Omental fat pad (tissue), 4 donors: ENCODE data around the gene MIS12. TPM values are rescaled to one million over a fixed set of nuclear protein-coding genes. Genes with fewer than 3 reads are reported as not detected.

Source experiments
- ATAC-seq: fragments of 150-250 bp; one replicate; pipeline ENCODE4 v1.9.1; 2016; ENCODE audit warnings: mild to moderate bottlenecking, moderate library complexity; ENCODE audit not compliant: low FRiP score
- DNase-seq: peaks from one replicate; pipeline ENCODE4 v3.0.0-alpha.2; 2019; ENCODE audit warnings: low spot score
- CTCF ChIP-seq, 3 donors: fragments of 450-650 bp; IDR thresholded peaks; one replicate each; pipeline ENCODE4 v1.5.1; 2016 to 2017; ENCODE audit warnings: antibody characterized with exemption in 3 of 3, mild to moderate bottlenecking in 3 of 3, moderate library complexity in 2 of 3
- total RNA-seq, 4 donors: library from RNA; depleted of rRNA; stranded (reverse); fragments of >200 nt; gene quantifications; one replicate each; pipeline ENCODE4 v1.1.0, GENCODE V29; 2016

Gene MIS12
- total RNA-seq, 4 donors from 2014 or later: 13.8 to 21.3 (median 15.7) TPM

GRCh38 chr17:5540321-5540720 lies 54.0 kb downstream of the MIS12 start:
- no peak for DNase-seq
- no peak for ATAC-seq
- TF ChIP-seq CTCF (IDR thresholded peaks at IDR 0.05): no peak

Other genes with a start within 250 kb of the MIS12 start
- 10 to 100 TPM; 46.3 to 65.9 (median 55.8) TPM for gene RABEP1, start 204.3 kb upstream of the MIS12 start, total RNA-seq
- gene NUP88, start 66.9 kb upstream of the MIS12 start, total RNA-seq: 10 to 100 TPM; 61.6 to 92.3 (median 70.6) TPM
- gene RPAIN, start 66.4 kb upstream of the MIS12 start, total RNA-seq: 10 to 100 TPM; 27.9 to 44.8 (median 30.7) TPM
- gene C1QBP, start 47.4 kb upstream of the MIS12 start, total RNA-seq: 100 to 1,000 TPM in 2 of 4 donors, 10 to 100 TPM in 2; 89.8 to 149 (median 102) TPM
- gene DHX33, start 17.6 kb upstream of the MIS12 start, total RNA-seq: 10 to 100 TPM; 10.2 to 34.1 (median 10.7) TPM
- 10 to 100 TPM; 31.4 to 47.3 (median 42.2) TPM for gene DERL2, start 388 bp upstream of the MIS12 start, total RNA-seq
- 10 to 100 TPM; 26.1 to 88.3 (median 28.8) TPM for gene NLRP1, start 97.9 kb downstream of the MIS12 start, total RNA-seq